Upper lobe of left lung (tissue), 6 donors: Measurements from ENCODE around the gene PARD6B. TPM values are rescaled to one million over a fixed set of nuclear protein-coding genes. Genes with fewer than 3 reads are reported as not detected.
A peak's percentile ranks its signal among the peaks of the same experiment; 100 is the strongest.

Experiments used
- ATAC-seq, 2 donors: fragments of 200-7000 bp; cut with Tn5 transposase; one replicate each; pipeline ENCODE4 v1.9.1; 2022; ENCODE audit warnings: mild to moderate bottlenecking in 2 of 2, moderate library complexity in 2 of 2; ENCODE audit not compliant: low FRiP score in 2 of 2
- DNase-seq, 2 donors: peaks; one replicate each; pipeline ENCODE4 v3.0.0-alpha.2; 2019 to 2020
- H3K27ac ChIP-seq, 4 donors: fragments of 200-600 bp; sonication (generic); one replicate each; pipeline ENCODE4 v1.5.1; 2016 to 2019
- H3K27me3 ChIP-seq, 4 donors: fragments of 200-600 bp; sonication (generic); one replicate each; pipeline ENCODE4 v1.5.1; 2017 to 2019
- H3K36me3 ChIP-seq, 4 donors: fragments of 200-600 bp; sonication (generic); one replicate each; pipeline ENCODE4 v1.5.1; 2016 to 2019
- H3K4me1 ChIP-seq, 4 donors: fragments of 200-600 bp; sonication (generic); one replicate each; pipeline ENCODE4 v1.5.1; 2018 to 2019
- H3K4me3 ChIP-seq, 4 donors: fragments of 200-600 bp; sonication (generic); one replicate each; pipeline ENCODE4 v1.5.1; 2017 to 2019; ENCODE audit warnings: mild to moderate bottlenecking in 2 of 4, moderate library complexity in 1 of 4
- H3K9me3 ChIP-seq, 4 donors: fragments of 200-600 bp; sonication (generic); one replicate each; pipeline ENCODE4 v1.5.1; 2018 to 2019
- EP300 ChIP-seq, 4 donors: sonication (generic); formaldehyde crosslinking; IDR thresholded peaks; one replicate each; pipeline ENCODE4 v1.5.1; 2017; ENCODE audit warnings: antibody characterized with exemption in 4 of 4, control low read depth in 2 of 4
- POLR2A ChIP-seq, 4 donors: fragments of 450-650 bp; IDR thresholded peaks; one replicate each; pipeline ENCODE4 v1.5.1; 2016 to 2017; ENCODE audit warnings: antibody characterized with exemption in 4 of 4, mild to moderate bottlenecking in 2 of 4
- POLR2AphosphoS5 ChIP-seq, 2 donors: sonication (generic); formaldehyde crosslinking; IDR thresholded peaks; one replicate each; pipeline ENCODE4 v1.5.1; 2017; ENCODE audit warnings: antibody characterized with exemption in 2 of 2
- WGBS, 2 donors: methylation state at CpG; one replicate each; pipeline ENCODE4 v1.1.5; 2017 to 2018; 5-methylcytosine and 5-hydroxymethylcytosine counted together
- total RNA-seq, 6 donors: library from RNA; depleted of rRNA in 4 of 6; stranded (reverse); fragments of >200 nt in 4 of 6; gene quantifications; one replicate each; pipeline versions ENCODE4 v1.1.0 to v1.2.1, GENCODE V29; 2016 to 2021
- TF ChIP-seq, protein P1 (sequence below), 6 experiments: fragments of 450-650 bp in 4 of 6; fragments of 200-600 bp in 2 of 6; sonication (generic) in 2 of 6; IDR thresholded peaks; one replicate each; pipeline ENCODE4 v1.5.1; 2016 to 2019; ENCODE audit warnings: antibody characterized with exemption in 6 of 6
- donor health status: DM: no; HTN: no; CAD: no; lungs with moderate emphysema.
- donor health status: DM: no; HTN: yes; CAD: no; lungs with severe emphysema.

Gene PARD6B
- total RNA-seq, 6 donors from 2014 or later, result 7.3 to 56.4 (median 43.4) TPM

DNA sequence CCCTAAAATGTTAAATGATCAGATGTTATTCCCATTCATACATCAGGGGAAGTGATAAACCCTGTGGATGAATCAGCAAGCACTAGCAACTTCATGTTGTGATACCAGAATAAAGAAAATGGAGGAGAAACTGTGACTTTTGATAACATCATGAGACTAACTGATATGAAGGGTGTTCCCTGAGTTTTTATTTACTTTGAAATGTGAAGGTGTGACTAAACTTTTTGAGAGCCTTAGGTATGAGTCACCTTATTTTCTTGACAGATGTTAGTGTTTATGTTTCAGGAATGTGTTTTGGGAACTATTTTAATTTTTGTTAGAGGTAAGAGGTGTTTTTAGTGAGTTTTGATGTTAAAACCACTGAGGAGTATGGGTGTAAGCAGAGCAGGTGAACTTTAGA, 4.4 kb downstream of the PARD6B start:
- DNase-seq (no peak), ATAC-seq (no peak)
- peak overlapping the region in 2 of 4 donors; percentile 53 to 61 for H3K27ac ChIP-seq
- no peak overlapping the region for H3K4me3 ChIP-seq
- no peaks in the 10 kb centered on the region for H3K36me3 ChIP-seq
- H3K9me3 ChIP-seq, result no peaks in the 10 kb centered on the region
- no peaks in the 10 kb centered on the region for H3K27me3 ChIP-seq
- TF ChIP-seq, protein P1, sequence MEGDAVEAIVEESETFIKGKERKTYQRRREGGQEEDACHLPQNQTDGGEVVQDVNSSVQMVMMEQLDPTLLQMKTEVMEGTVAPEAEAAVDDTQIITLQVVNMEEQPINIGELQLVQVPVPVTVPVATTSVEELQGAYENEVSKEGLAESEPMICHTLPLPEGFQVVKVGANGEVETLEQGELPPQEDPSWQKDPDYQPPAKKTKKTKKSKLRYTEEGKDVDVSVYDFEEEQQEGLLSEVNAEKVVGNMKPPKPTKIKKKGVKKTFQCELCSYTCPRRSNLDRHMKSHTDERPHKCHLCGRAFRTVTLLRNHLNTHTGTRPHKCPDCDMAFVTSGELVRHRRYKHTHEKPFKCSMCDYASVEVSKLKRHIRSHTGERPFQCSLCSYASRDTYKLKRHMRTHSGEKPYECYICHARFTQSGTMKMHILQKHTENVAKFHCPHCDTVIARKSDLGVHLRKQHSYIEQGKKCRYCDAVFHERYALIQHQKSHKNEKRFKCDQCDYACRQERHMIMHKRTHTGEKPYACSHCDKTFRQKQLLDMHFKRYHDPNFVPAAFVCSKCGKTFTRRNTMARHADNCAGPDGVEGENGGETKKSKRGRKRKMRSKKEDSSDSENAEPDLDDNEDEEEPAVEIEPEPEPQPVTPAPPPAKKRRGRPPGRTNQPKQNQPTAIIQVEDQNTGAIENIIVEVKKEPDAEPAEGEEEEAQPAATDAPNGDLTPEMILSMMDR (IDR thresholded peaks at IDR 0.05), result no peak
- TF ChIP-seq EP300 (IDR thresholded peaks at IDR 0.05) (peak in 1 of 4 donors; percentile 64), POLR2A (IDR thresholded peaks at IDR 0.05) (no peak), POLR2AphosphoS5 (IDR thresholded peaks at IDR 0.05) (no peak)
- H3K4me1 ChIP-seq, result peaks cover 7 to 10% (median 9%) of the 10 kb centered on the region in 4 donors

DNA sequence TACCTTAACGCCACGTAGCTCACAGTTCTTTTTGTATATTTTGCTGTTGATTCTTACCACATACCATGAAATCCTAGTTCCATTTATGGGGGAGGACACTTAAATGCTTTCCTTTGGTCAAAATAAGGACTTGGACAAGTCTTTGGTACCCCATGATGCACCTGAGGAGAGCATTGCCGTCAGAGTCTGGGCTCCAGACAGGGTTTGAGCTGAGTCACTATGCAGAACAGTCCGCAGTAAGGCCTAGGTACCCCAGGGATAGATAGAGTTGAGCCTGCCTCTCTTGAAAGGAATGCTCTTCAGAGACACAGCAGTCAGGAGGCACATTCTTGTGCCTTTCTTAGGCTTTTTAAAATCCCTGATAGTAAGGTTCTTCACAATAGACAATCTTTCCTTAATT, 6.0 kb downstream of the PARD6B start:
- H3K4me3 ChIP-seq, result no peak overlapping the region
- H3K27ac ChIP-seq, result peak overlapping the region in 1 of 4 donors; percentile 23
- H3K27me3 ChIP-seq, result no peaks in the 10 kb centered on the region
- no peaks in the 10 kb centered on the region for H3K36me3 ChIP-seq
- peaks cover 0 to 11% (median 2%) of the 10 kb centered on the region in 4 donors for H3K4me1 ChIP-seq
- H3K9me3 ChIP-seq, result no peaks in the 10 kb centered on the region
- TF ChIP-seq, protein P1 (IDR thresholded peaks at IDR 0.05), result no peak
- TF ChIP-seq POLR2A (IDR thresholded peaks at IDR 0.05) (no peak), EP300 (IDR thresholded peaks at IDR 0.05) (no peak), POLR2AphosphoS5 (IDR thresholded peaks at IDR 0.05) (no peak)
- ATAC-seq (peak in 1 of 2 donors; percentile 72), DNase-seq (no peak)
- 78 to 79% methylated on average over 4 of the region's 4 CpGs for WGBS, 2 donors

DNA sequence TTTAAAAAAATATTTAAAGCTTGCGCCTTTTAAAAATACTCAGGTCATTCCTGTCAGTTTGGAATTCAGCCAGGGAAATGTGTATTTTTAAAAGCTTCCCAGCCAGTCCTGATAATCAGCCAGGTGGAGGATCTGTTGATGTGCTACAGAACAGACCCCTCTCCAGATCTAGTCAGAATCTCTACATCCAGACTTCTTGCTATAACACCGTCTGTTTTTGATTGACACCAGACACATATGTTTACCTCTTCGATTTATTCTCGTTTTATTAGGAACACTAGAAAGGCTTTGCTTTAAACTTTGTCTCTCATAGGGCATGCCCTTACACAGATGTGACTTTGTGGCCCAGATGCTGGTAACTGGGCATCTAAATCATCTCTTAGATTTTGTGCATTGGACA, 11.7 kb downstream of the PARD6B start:
- Histone ChIP-seq H3K4me1 (peaks cover 0 to 12% (median 7%) of the 10 kb centered on the region in 4 donors), H3K27me3 (no peaks in the 10 kb centered on the region), H3K9me3 (no peaks in the 10 kb centered on the region), H3K36me3 (no peaks in the 10 kb centered on the region), H3K4me3 (no peak overlapping the region), H3K27ac (no peak overlapping the region)
- DNase-seq (no peak), ATAC-seq (no peak)
- WGBS, 2 donors, result 74 to 75% methylated on average over 4 of the region's 4 CpGs
- TF ChIP-seq POLR2A (IDR thresholded peaks at IDR 0.05), result no peak
- no peak for TF ChIP-seq EP300 (IDR thresholded peaks at IDR 0.05)
- TF ChIP-seq, protein P1 (IDR thresholded peaks at IDR 0.05), result no peak
- no peak for TF ChIP-seq POLR2AphosphoS5 (IDR thresholded peaks at IDR 0.05)

DNA sequence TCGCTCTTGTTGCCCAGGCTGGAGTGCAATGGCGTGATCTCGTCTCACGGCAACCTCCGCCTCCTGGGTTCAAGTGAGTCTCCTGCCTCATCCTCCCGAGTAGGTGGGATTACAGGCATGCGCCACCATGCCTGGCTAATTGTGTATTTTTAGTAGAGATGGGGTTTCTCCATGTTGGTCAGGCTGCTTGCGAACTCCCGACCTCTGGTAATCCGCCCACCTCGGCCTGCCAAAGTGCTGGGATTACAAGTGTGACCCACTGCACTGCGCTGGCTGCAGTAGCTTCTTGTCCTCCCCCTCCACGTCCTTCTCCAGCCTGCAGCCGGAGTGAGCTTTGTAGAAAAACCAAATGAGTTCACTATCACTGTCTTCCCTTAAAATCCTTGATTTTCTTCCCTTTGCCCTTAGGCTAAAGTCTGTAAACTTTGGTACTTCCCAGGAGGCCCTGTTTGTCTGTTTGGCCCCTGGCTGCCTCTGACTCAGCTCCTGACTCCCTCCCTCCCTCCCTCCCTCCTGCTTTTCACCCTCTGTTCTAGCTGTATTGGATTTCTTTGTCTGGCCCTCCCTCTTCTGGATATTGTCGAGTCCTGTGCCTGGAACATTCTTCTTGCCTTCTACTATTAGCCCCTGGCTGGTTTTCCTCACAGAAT, 12.9 kb downstream of the PARD6B start:
- H3K27ac ChIP-seq, result peak overlapping the region in 3 of 4 donors; percentile 27 to 75 (median 69)
- no peaks in the 10 kb centered on the region for H3K36me3 ChIP-seq
- TF ChIP-seq, protein P1 (IDR thresholded peaks at IDR 0.05), result peak in 2 of 6 experiments; percentile 15 to 16
- TF ChIP-seq POLR2AphosphoS5 (IDR thresholded peaks at IDR 0.05), result no peak
- H3K9me3 ChIP-seq, result no peaks in the 10 kb centered on the region
- no peak overlapping the region for H3K4me3 ChIP-seq
- peak; percentile 84 to 91 for ATAC-seq
- WGBS, 2 donors, result 80% methylated on average over 15 of the region's 15 CpGs
- peaks cover 0 to 12% (median 8%) of the 10 kb centered on the region in 4 donors for H3K4me1 ChIP-seq
- peak in 1 of 2 donors; percentile 52 for DNase-seq
- no peaks in the 10 kb centered on the region for H3K27me3 ChIP-seq

DNA sequence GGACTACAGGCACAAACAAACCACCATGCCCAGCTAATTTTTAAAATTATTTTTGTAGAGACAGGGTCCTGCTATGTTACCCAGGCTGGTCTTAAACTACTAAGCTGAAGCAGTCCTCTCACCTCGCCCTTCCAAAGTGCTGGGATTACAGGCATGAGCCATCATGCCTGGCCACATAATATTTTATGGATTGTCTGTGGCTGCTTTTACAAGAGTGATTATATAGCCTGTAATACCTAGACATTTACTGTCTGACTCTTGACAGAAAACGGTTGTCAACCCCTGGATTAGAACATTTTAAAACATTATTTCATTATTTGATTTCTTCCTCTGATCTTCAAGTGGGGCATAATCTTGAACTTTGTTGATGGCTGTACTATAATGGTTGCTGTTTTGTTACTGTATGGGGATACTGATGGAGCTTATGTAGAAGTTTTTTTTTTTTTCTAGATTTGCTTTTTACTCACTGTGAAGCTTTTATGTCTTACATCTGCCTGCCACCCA, 14.3 kb downstream of the PARD6B start:
- DNase-seq (no peak), ATAC-seq (no peak)
- H3K4me3 ChIP-seq, result no peak overlapping the region
- H3K36me3 ChIP-seq, result peaks cover 0 to 7% (median 0%) of the 10 kb centered on the region in 4 donors
- H3K27ac ChIP-seq, result peak overlapping the region in 1 of 4 donors; percentile 3
- H3K27me3 ChIP-seq, result no peaks in the 10 kb centered on the region
- H3K9me3 ChIP-seq, result no peaks in the 10 kb centered on the region
- H3K4me1 ChIP-seq, result peaks cover 0 to 12% (median 11%) of the 10 kb centered on the region in 4 donors
- TF ChIP-seq, protein P1 (IDR thresholded peaks at IDR 0.05), result no peak
- TF ChIP-seq POLR2A (IDR thresholded peaks at IDR 0.05) (no peak), EP300 (IDR thresholded peaks at IDR 0.05) (no peak)
- 63 to 81% methylated on average over 2 of the region's 2 CpGs for WGBS, 2 donors
